SK-N-SH treated with all-trans-retinoic acid at 6 μM for 48 hours (cell line): Measurements from ENCODE around the gene PUS7.
"Not testable (repeated sequence)": the region's sequence is repeated elsewhere in the genome, so short reads cannot be mapped to it uniquely, and the experiment has no call there.

ENCODE experiments used
- ATAC-seq: fragments of 200-7000 bp; cut with Tn5 transposase; 3 replicates; pipeline ENCODE4 v1.9.1; 2020; ENCODE audit warnings: mild to moderate bottlenecking, moderate library complexity
- ARNTL ChIP-seq: fragments of 450-650 bp; formaldehyde crosslinking; IDR thresholded peaks from 2 replicates; pipeline ENCODE4 v1.5.0; 2020; ENCODE audit warnings: low read depth, mild to moderate bottlenecking, moderate library complexity, borderline replicate concordance
- ESRRG ChIP-seq: fragments of 250-450 bp; sonication (Bioruptor Pico); IDR thresholded peaks from 2 replicates; pipeline ENCODE4 v1.6.1; 2021; ENCODE audit warnings: mild to moderate bottlenecking
- GLIS3 ChIP-seq: fragments of 250-450 bp; sonication (Bioruptor Pico); IDR thresholded peaks from 2 replicates; pipeline ENCODE4 v1.5.0; 2020; ENCODE audit warnings: mild to moderate bottlenecking, moderate library complexity
- OSR1 ChIP-seq: fragments of 250-450 bp; sonication (Bioruptor Pico); IDR thresholded peaks from 2 replicates; pipeline ENCODE4 v1.8.0; 2022; ENCODE audit warnings: moderate library complexity, mild to moderate bottlenecking, inconsistent platforms
- PPARA ChIP-seq: fragments of 250-450 bp; sonication (Bioruptor Pico); IDR thresholded peaks from 2 replicates; pipeline ENCODE4 v1.5.0; 2020; ENCODE audit warnings: mild to moderate bottlenecking, borderline replicate concordance
- RARB ChIP-seq: fragments of 250-450 bp; sonication (Bioruptor Pico); IDR thresholded peaks from 2 replicates; pipeline ENCODE4 v1.8.0; 2021; ENCODE audit warnings: mild to moderate bottlenecking, moderate library complexity
- SNAI2 ChIP-seq: fragments of 250-450 bp; sonication (Bioruptor Pico); IDR thresholded peaks from 2 replicates; pipeline ENCODE4 v1.5.0; 2020; ENCODE audit warnings: mild to moderate bottlenecking, moderate library complexity
- TCF4 ChIP-seq: fragments of 250-450 bp; sonication (Bioruptor Pico); IDR thresholded peaks from 2 replicates; pipeline ENCODE4 v1.8.0; 2021; ENCODE audit warnings: mild to moderate bottlenecking, moderate library complexity, borderline replicate concordance
- ZFP3 ChIP-seq: fragments of 250-450 bp; sonication (Bioruptor Pico); IDR thresholded peaks from 2 replicates; pipeline ENCODE4 v1.5.0; 2020; ENCODE audit warnings: mild to moderate bottlenecking, moderate library complexity
- ZFP30 ChIP-seq: fragments of 450-650 bp; formaldehyde crosslinking; IDR thresholded peaks from 2 replicates; pipeline ENCODE4 v1.5.0; 2022; ENCODE audit warnings: mild to moderate bottlenecking, moderate library complexity
- ZNF70 ChIP-seq: fragments of 450-650 bp; formaldehyde crosslinking; IDR thresholded peaks from 2 replicates; pipeline ENCODE4 v1.5.0; 2020; ENCODE audit warnings: mild to moderate bottlenecking, moderate library complexity
- ZNF8 ChIP-seq: fragments of 450-650 bp; formaldehyde crosslinking; IDR thresholded peaks from 2 replicates; pipeline ENCODE4 v1.5.0; 2020; ENCODE audit warnings: mild to moderate bottlenecking, moderate library complexity
- TF ChIP-seq, protein P1 (sequence below): fragments of 250-450 bp; sonication (Bioruptor Pico); IDR thresholded peaks from 2 replicates; pipeline ENCODE4 v1.8.0; 2021; ENCODE audit warnings: low read depth, mild to moderate bottlenecking, moderate library complexity, borderline replicate concordance
- TF ChIP-seq, protein P2 (sequence below): fragments of 250-450 bp; sonication (Bioruptor Pico); IDR thresholded peaks from 2 replicates; pipeline ENCODE4 v1.5.1; 2020; ENCODE audit warnings: low read depth, mild to moderate bottlenecking, moderate library complexity

The PUS7 gene

DNA sequence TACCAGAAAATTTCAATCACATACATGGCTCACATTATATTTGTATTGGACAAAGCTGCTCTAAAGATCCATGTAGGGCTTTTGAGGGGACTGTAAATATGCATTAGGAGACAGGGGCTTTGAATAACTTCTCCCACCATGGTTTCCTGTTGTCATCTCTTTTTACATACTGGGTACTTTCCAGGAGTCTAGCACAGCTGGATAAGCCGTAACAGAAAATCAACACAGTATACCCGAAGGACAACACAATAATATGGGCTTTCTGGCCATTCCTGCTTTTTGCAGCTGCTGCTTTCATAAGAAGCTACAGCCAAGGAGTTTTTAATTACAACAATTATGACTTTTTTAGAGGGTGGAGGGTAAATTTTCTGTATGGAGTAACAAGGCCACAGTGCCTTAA, 70.0 kb downstream of the PUS7 start:
- no peak for ATAC-seq
- TF ChIP-seq ESRRG = no peak
- TF ChIP-seq, protein P1, sequence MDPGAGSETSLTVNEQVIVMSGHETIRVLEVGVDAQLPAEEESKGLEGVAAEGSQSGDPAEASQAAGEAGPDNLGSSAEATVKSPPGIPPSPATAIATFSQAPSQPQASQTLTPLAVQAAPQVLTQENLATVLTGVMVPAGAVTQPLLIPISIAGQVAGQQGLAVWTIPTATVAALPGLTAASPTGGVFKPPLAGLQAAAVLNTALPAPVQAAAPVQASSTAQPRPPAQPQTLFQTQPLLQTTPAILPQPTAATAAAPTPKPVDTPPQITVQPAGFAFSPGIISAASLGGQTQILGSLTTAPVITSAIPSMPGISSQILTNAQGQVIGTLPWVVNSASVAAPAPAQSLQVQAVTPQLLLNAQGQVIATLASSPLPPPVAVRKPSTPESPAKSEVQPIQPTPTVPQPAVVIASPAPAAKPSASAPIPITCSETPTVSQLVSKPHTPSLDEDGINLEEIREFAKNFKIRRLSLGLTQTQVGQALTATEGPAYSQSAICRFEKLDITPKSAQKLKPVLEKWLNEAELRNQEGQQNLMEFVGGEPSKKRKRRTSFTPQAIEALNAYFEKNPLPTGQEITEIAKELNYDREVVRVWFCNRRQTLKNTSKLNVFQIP = no peak
- TF ChIP-seq, protein P2, sequence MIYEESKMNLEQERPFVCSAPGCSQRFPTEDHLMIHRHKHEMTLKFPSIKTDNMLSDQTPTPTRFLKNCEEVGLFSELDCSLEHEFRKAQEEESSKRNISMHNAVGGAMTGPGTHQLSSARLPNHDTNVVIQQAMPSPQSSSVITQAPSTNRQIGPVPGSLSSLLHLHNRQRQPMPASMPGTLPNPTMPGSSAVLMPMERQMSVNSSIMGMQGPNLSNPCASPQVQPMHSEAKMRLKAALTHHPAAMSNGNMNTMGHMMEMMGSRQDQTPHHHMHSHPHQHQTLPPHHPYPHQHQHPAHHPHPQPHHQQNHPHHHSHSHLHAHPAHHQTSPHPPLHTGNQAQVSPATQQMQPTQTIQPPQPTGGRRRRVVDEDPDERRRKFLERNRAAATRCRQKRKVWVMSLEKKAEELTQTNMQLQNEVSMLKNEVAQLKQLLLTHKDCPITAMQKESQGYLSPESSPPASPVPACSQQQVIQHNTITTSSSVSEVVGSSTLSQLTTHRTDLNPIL (CRISPR knock-in tag) = no peak
- TF ChIP-seq OSR1 = no peak

DNA sequence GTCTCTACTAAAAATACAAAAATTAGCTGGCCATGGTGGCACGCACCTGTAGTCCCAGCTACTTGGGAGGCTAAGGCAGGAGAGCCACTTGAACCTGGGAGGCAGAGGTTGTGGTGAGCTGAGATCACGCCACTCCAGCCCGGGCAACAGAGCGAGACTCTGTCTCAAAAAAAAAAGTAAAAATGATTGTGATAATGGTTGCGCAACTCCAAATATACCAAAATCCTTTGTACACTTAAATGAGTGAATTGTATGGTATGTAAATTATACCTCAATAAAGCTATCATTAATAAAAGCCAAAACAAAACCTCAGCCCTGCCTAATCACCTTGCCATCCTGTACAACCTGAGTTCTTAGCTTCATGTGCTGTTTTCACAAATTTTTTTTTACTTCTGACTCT, 71.2 kb downstream of the PUS7 start:
- ATAC-seq = not testable (repeated sequence)

DNA sequence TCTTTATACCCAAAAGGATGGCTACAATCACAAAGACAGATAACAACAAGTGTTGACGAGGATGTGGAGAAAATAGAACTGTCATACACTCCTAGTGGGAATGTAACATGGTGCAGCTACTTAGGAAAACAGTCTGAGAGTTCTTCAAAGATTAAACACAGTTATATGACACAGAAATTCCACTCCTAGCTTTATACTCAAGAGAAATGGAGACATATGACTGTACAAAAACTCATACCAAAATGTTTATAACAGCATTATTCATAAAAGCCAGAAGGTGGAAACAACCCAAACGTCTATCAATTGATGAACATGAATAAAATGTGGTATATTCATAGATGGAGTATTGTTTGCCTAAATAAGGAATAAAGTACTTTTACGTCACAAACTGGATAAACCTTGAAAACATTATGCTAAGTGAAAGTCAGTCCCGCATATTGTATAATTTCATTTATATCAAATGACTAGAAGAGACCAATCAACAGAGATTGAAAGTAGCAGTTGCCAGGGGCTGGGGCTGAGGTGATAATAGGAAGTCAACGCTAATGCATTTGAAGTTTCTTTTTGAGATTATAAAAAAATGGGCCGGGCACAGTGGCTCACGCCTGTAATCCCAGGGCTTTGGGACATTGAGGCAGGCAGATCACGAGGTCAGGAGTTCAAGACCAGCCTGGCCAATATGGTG, 71.8 kb downstream of the PUS7 start:
- TF ChIP-seq, protein P2 (CRISPR knock-in tag) = no peak
- no peak for ATAC-seq

DNA sequence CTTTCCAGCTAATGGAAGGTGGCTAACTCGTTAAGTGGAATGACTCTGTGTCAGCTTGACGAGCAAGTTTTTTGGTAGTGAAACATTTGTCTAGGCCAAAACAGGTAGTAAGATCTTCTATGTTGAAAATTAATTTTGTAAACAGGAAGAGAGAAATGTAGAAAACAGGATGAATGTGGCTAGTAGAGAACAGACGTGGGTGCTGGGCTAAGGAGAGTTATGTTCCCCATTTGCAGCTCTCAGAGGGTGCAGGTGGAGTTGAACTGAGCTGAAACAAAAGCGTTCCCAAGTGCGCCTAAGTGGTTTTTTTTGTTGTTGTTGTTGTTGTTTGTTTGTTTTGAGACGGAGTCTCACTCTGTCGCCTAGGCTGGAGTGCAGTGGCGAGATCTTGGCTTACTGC, 73.9 kb downstream of the PUS7 start:
- no peak for ATAC-seq

DNA sequence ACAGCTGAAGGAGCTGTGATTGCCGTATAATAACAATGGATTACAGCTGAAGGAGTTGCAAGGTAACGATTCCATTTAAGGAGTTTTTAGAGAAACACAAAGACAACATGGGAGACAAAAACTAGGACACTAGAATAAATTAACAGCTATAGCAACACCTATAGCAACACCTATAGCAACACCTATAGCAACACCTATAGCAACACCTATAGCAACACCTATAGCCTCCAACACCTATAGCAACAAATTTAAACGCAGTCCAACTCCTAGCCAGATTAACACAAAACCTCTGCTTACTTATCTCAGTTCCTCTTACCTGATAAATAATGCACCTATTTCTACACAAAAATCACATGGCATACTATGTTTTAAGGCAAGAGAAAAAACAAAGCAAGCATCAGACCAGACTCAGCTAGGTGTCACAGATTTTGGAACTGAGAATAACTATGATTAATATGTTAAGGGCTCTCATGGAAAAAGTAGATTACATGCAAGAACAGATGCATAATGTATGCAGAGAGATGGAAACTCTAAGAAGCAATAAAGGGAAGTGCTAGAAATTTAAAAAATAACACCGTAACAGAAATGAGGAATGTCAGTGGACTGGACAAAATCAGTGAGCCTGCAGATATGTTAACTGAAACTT, 77.6 kb downstream of the PUS7 start:
- TF ChIP-seq, protein P1 = no peak
- TF ChIP-seq ZFP30 (CRISPR knock-in tag) = no peak
- TF ChIP-seq TCF4 (CRISPR knock-in tag) = no peak
- TF ChIP-seq RARB (CRISPR knock-in tag) = no peak
- TF ChIP-seq GLIS3 (CRISPR knock-in tag) = no peak
- TF ChIP-seq ZNF70 (CRISPR knock-in tag) = no peak
- ATAC-seq = no peak

More for the DNA sequence above, 73.9 kb downstream of the PUS7 start:
- TF ChIP-seq ZNF8 (CRISPR knock-in tag) (no peak), ESRRG (no peak), ZFP30 (CRISPR knock-in tag) (no peak), ZFP3 (CRISPR knock-in tag) (no peak), SNAI2 (CRISPR knock-in tag) (no peak), TCF4 (CRISPR knock-in tag) (no peak), ZNF70 (CRISPR knock-in tag) (no peak), PPARA (no peak), ARNTL (CRISPR knock-in tag) (no peak)
- TF ChIP-seq, protein P2 (CRISPR knock-in tag) = no peak
- TF ChIP-seq, protein P1 = no peak

DNA sequence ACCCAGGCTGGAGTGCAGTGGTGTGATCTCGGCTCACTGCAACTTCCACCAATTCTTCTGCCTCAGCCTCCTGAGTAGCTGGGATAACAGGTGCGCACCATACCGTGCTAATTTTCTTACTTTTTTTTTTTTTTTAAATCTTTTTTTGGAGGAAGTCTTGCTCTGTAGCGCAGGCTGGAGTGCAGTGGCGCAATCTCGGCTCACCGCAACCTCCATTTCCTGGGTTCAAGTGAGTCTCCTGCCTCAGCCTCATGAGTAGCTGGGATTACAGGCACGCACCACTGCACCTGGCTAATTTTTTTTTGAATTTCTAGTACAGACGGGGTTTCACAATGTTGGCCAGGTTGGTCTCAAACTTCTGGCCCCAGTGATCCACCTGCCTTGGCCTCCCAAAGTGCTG, 79.9 kb downstream of the PUS7 start:
- not testable (repeated sequence) for ATAC-seq
